ENCODE data around the gene TNIK. TPM values are rescaled to one million over a fixed set of nuclear protein-coding genes. Genes with fewer than 3 reads are reported as not detected.

The TNIK gene
- total RNA-seq, 1 donor from 2014 or later, result 15.5 TPM

DNA sequence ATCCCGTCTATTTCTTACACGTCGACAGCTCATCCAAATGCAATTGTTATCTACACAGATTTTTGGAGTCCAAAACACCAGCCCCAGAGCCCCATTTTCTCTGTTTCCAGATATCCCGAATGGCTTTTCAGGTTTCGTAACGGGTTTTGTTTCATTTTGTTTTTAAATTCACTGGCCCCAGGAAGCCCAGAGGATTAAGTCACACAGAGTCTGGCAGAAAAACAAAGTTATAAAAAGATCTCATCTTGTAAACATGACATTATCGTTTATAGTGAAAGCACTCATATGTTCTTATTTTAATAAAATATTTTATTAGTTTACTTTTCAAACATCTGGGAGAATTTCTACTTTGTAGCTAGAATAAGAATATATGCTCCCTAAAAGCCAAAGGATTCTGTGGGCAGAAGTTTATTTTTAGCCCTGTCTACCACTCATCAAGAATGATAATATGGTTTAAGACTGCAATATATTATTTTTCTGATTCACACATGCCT is 284.4 kb downstream of the TNIK start:
- Mint-ChIP-seq H3K36me3 (ENCODE audit: unreplicated experiment) (peaks cover 4% of the 10 kb centered on the region), H3K4me3 (ENCODE audit: unreplicated experiment) (peak overlapping the region; percentile 47), H3K9me3 (ENCODE audit: unreplicated experiment) (no peaks in the 10 kb centered on the region), H3K4me1 (ENCODE audit: unreplicated experiment) (peaks cover 27% of the 10 kb centered on the region), H3K27ac (ENCODE audit: unreplicated experiment) (peak overlapping the region; percentile 80), H3K27me3 (ENCODE audit: unreplicated experiment) (no peaks in the 10 kb centered on the region)
- TF ChIP-seq, protein P1, sequence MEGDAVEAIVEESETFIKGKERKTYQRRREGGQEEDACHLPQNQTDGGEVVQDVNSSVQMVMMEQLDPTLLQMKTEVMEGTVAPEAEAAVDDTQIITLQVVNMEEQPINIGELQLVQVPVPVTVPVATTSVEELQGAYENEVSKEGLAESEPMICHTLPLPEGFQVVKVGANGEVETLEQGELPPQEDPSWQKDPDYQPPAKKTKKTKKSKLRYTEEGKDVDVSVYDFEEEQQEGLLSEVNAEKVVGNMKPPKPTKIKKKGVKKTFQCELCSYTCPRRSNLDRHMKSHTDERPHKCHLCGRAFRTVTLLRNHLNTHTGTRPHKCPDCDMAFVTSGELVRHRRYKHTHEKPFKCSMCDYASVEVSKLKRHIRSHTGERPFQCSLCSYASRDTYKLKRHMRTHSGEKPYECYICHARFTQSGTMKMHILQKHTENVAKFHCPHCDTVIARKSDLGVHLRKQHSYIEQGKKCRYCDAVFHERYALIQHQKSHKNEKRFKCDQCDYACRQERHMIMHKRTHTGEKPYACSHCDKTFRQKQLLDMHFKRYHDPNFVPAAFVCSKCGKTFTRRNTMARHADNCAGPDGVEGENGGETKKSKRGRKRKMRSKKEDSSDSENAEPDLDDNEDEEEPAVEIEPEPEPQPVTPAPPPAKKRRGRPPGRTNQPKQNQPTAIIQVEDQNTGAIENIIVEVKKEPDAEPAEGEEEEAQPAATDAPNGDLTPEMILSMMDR (IDR thresholded peaks at IDR 0.05), result no peak
- DNase-seq (ENCODE audit: extremely low spot score, unreplicated experiment), result no peak

DNA sequence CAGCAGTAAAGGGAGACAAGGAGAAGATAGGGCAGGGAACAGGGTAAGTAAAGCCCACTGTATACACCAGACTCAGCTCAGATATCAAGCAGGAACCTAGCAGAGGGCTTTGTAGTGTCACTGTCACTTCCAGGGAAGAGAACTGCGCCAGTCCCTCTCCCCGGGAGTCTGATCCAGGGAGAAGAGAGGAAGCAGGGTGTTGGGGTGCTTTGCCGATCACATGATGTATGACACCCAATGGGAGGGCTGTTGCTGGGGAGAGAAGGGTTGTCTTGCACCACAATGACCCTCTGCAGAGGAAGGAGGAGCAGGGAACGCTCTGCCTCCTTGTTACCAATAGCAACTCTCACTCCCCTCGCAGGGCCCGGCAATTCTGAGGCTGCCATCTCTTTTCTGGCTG is 286.5 kb downstream of the TNIK start:
- H3K4me1 Mint-ChIP-seq (ENCODE audit: unreplicated experiment), result peaks cover 27% of the 10 kb centered on the region
- H3K27me3 Mint-ChIP-seq (ENCODE audit: unreplicated experiment), result no peaks in the 10 kb centered on the region
- H3K4me3 Mint-ChIP-seq (ENCODE audit: unreplicated experiment), result no peak overlapping the region
- TF ChIP-seq, protein P1 (IDR thresholded peaks at IDR 0.05), result no peak
- H3K36me3 Mint-ChIP-seq (ENCODE audit: unreplicated experiment), result peaks cover 4% of the 10 kb centered on the region
- no peak for DNase-seq (ENCODE audit: extremely low spot score, unreplicated experiment)
- H3K9me3 Mint-ChIP-seq (ENCODE audit: unreplicated experiment), result no peaks in the 10 kb centered on the region
- H3K27ac Mint-ChIP-seq (ENCODE audit: unreplicated experiment), result no peak overlapping the region

DNA sequence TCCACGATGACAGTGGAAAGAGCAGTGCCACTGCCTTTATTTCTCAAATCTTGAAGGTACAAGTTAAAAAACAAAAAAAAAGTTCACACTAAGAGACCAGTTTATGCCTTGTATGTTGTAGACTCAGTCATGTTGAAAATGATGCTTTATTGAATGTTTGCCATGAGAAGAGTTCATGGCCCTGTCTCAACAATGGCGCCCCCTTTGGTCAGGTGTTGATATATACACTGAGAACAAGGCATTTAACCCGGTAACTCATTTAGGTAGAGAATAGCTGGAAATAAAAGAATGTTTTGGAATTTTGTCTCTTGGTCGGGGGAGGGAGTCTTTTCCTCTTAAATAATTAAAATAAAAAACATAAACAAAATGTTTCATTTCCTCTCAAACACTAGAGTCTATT is 288.1 kb downstream of the TNIK start:
- TF ChIP-seq, protein P1 (IDR thresholded peaks at IDR 0.05), result peak; percentile 30
- H3K4me3 Mint-ChIP-seq (ENCODE audit: unreplicated experiment), result no peak overlapping the region
- H3K9me3 Mint-ChIP-seq (ENCODE audit: unreplicated experiment), result no peaks in the 10 kb centered on the region
- H3K36me3 Mint-ChIP-seq (ENCODE audit: unreplicated experiment), result peaks cover 6% of the 10 kb centered on the region
- no peak for DNase-seq (ENCODE audit: extremely low spot score, unreplicated experiment)
- no peaks in the 10 kb centered on the region for H3K27me3 Mint-ChIP-seq (ENCODE audit: unreplicated experiment)
- no peak overlapping the region for H3K27ac Mint-ChIP-seq (ENCODE audit: unreplicated experiment)
- peaks cover 22% of the 10 kb centered on the region for H3K4me1 Mint-ChIP-seq (ENCODE audit: unreplicated experiment)

DNA sequence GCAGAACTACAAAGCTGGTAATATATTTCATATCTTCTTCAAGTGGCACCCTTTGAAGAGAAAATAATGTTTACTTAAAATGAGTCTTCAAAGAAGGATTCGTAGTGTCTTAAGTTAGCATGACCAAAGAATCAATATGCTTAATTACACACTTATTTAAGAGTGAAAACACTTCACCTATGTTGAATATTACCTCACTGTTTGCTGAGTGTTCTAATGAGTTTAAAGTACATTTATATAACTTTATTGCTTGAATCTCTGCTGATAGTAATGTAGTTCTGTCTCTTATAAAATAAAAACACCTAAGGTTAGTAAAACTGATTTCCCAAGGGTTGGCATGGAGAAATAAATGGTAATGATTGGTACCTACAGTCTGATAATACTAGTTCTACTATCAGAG is 290.3 kb downstream of the TNIK start:
- TF ChIP-seq, protein P1 (IDR thresholded peaks at IDR 0.05), result no peak
- Mint-ChIP-seq H3K4me1 (ENCODE audit: unreplicated experiment) (peaks cover 1% of the 10 kb centered on the region), H3K9me3 (ENCODE audit: unreplicated experiment) (no peaks in the 10 kb centered on the region), H3K27ac (ENCODE audit: unreplicated experiment) (no peak overlapping the region), H3K27me3 (ENCODE audit: unreplicated experiment) (no peaks in the 10 kb centered on the region), H3K4me3 (ENCODE audit: unreplicated experiment) (no peak overlapping the region), H3K36me3 (ENCODE audit: unreplicated experiment) (peaks cover 18% of the 10 kb centered on the region)
- no peak for DNase-seq (ENCODE audit: extremely low spot score, unreplicated experiment)

DNA sequence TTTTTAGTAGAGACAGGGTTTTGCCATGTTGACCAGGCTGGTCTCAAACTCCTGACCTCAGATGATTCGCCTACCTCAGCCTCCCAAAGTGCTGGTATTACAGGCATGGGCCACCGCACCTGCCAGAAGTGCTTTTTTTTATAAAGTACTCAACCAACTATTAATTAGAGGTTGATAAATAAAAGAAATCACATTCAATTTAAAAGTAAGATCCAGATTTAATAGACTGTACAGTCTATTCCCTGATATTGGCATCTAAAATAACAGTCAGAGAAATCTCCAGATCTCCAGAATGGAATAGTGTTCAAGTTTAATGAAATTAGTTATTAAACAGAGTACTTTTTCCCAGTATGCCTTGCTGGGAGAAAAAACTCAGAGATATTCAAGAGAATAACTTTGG is 290.8 kb downstream of the TNIK start:
- no peaks in the 10 kb centered on the region for H3K9me3 Mint-ChIP-seq (ENCODE audit: unreplicated experiment)
- no peak overlapping the region for H3K27ac Mint-ChIP-seq (ENCODE audit: unreplicated experiment)
- no peaks in the 10 kb centered on the region for H3K4me1 Mint-ChIP-seq (ENCODE audit: unreplicated experiment)
- TF ChIP-seq, protein P1 (IDR thresholded peaks at IDR 0.05), result no peak
- DNase-seq (ENCODE audit: extremely low spot score, unreplicated experiment), result no peak
- no peak overlapping the region for H3K4me3 Mint-ChIP-seq (ENCODE audit: unreplicated experiment)
- peaks cover 18% of the 10 kb centered on the region for H3K36me3 Mint-ChIP-seq (ENCODE audit: unreplicated experiment)
- H3K27me3 Mint-ChIP-seq (ENCODE audit: unreplicated experiment), result no peaks in the 10 kb centered on the region
